ENCODE data around the gene FHOD3.

DNA sequence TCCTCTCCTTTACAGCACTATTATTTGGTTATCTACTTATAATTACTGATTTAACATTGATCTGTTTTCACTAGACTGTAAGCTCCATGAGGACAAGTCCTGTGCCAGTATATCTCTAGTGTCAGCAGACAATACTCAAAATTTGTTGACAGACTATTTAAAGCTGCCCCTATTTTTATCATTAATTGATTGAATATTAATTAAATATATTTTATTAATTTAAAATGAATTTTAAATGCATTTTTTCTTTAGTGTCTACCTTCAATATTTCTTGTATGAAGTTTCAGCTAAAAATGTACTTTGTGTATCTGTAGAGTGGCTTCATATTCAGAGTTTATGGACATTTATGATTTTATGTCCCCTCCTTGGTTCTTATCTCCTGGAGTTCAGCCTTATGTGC is 26.4 kb upstream of the FHOD3 start:
- TF ChIP-seq POLR2A (IDR thresholded peaks at IDR 0.05; ENCODE audit: low read depth, low read length) (no peak), POLR2AphosphoS5 (IDR thresholded peaks at IDR 0.05; ENCODE audit: low read depth, low read length) (no peak)

Data from GM12892 (cell line).